GM12891 (cell line): ENCODE results near the gene B4GALT5.

Experiments
- DNase-seq: peaks from one replicate; pipeline ENCODE4 v3.0.0; 2011; ENCODE audit warnings: low spot score; ENCODE audit not compliant: insufficient read length
- FAIRE-seq: peaks from 2 replicates; lab custom pipeline; 2011; peaks lifted over from hg19 to GRCh38; lab: Jason Lieb, UNC
- PAX5 ChIP-seq: IDR thresholded peaks from 2 replicates; pipeline ENCODE4 v1.6.1; 2011; ENCODE audit warnings: low read length, moderate library complexity, mild to moderate bottlenecking; ENCODE audit not compliant: insufficient read depth, severe bottlenecking
- POLR2A ChIP-seq: IDR thresholded peaks from 2 replicates; pipeline ENCODE4 v1.6.1; 2011; ENCODE audit warnings: low read depth, low read length, control low read depth
- POLR2AphosphoS5 ChIP-seq: IDR thresholded peaks from 2 replicates; pipeline ENCODE4 v1.6.1; 2011; ENCODE audit warnings: low read depth, low read length, control low read depth
- POU2F2 ChIP-seq: IDR thresholded peaks from 2 replicates; pipeline ENCODE4 v1.6.1; 2011; ENCODE audit warnings: low read depth, mild to moderate bottlenecking, control low read depth, low read length, moderate library complexity
- SPI1 ChIP-seq: IDR thresholded peaks from 2 replicates; pipeline ENCODE4 v1.6.1; 2011; ENCODE audit warnings: low read depth, low read length, control low read depth
- TAF1 ChIP-seq: IDR thresholded peaks from 2 replicates; pipeline ENCODE4 v1.6.1; 2011; ENCODE audit warnings: low read depth, low read length, control low read depth

B4GALT5 gene

DNA sequence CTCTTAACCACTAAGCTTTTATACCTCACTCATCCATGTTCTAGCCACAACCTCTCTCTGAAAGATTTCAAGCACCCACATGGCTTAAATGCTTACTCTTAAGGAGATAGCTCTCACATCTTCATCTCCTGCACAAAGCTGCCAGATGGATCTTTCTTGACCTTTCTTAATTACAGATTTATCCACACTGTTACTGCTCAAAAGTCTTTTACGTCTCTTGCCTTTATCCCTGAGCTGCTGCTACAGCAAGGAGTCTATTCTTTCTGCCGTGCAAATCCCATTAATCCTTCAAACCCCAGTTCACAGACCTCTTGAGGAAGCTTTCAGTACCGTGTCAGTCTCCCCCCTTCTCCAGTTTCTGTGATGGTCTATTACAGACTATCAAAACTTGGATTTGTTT lies 54.6 kb downstream of the B4GALT5 start:
- no peak for FAIRE-seq
- TF ChIP-seq POU2F2: no peak
- TF ChIP-seq PAX5: no peak
- TF ChIP-seq TAF1: no peak
- no peak for TF ChIP-seq POLR2AphosphoS5
- no peak for TF ChIP-seq POLR2A
- TF ChIP-seq SPI1: no peak
- DNase-seq: no peak

DNA sequence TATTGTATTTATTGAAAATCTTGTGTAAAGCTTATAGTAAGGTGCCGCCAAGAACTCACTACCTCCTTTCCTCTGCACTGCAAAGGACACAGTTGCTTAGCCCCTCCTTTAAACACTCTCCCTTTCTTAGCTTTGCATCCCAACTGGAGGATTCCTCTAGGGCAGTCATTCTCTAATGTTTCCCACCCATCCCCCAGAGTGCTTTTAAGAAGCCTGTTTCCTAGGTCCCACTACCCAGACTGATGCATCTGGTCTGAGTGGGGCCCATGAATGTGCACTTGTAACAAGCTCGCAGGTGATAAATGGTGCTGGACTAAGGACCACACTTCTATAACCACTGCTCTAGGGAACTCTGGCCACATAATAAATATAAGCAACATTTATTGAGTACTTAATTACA lies 55.2 kb downstream of the B4GALT5 start:
- DNase-seq: no peak
- TF ChIP-seq POLR2AphosphoS5 (no peak), POU2F2 (no peak)
- no peak for FAIRE-seq

GRCh38 chr20:49657118-49657901 lies 56.4 kb downstream of the B4GALT5 start:
- no peak for DNase-seq
- TF ChIP-seq POLR2A (no peak), PAX5 (no peak), SPI1 (no peak), POLR2AphosphoS5 (no peak), POU2F2 (no peak), TAF1 (no peak)
- FAIRE-seq: no peak

- TF ChIP-seq POLR2AphosphoS5 (no peak), POU2F2 (no peak), PAX5 (no peak), POLR2A (no peak), SPI1 (no peak), TAF1 (no peak)
- no peak for DNase-seq
- no peak for FAIRE-seq
Measured at GRCh38 chr20:49656304-49656703, 57.4 kb downstream of the B4GALT5 start.

- no peak for FAIRE-seq
- TF ChIP-seq TAF1 (no peak), SPI1 (no peak), POU2F2 (no peak), POLR2AphosphoS5 (no peak), POLR2A (no peak), PAX5 (no peak)
- DNase-seq: no peak
Measured at GRCh38 chr20:49653925-49654434, 59.7 kb downstream of the B4GALT5 start.

GRCh38 chr20:49649672-49650071 lies 64.0 kb downstream of the B4GALT5 start:
- no peak for TF ChIP-seq SPI1
- TF ChIP-seq TAF1: no peak
- TF ChIP-seq POLR2A: no peak
- no peak for TF ChIP-seq POU2F2
- TF ChIP-seq POLR2AphosphoS5: no peak
- no peak for TF ChIP-seq PAX5
- FAIRE-seq (no peak), DNase-seq (no peak)

GRCh38 chr20:49647550-49647949 lies 66.1 kb downstream of the B4GALT5 start:
- no peak for DNase-seq
- no peak for FAIRE-seq
- no peak for TF ChIP-seq TAF1
- no peak for TF ChIP-seq SPI1
- no peak for TF ChIP-seq POU2F2
- TF ChIP-seq PAX5: no peak
- TF ChIP-seq POLR2AphosphoS5: no peak
- TF ChIP-seq POLR2A: no peak

GRCh38 chr20:49646528-49646927 lies 67.2 kb downstream of the B4GALT5 start:
- FAIRE-seq: no peak
- no peak for TF ChIP-seq TAF1
- no peak for TF ChIP-seq POLR2AphosphoS5
- TF ChIP-seq PAX5: no peak
- no peak for TF ChIP-seq POLR2A
- no peak for TF ChIP-seq SPI1
- TF ChIP-seq POU2F2: no peak
- DNase-seq: no peak

DNA sequence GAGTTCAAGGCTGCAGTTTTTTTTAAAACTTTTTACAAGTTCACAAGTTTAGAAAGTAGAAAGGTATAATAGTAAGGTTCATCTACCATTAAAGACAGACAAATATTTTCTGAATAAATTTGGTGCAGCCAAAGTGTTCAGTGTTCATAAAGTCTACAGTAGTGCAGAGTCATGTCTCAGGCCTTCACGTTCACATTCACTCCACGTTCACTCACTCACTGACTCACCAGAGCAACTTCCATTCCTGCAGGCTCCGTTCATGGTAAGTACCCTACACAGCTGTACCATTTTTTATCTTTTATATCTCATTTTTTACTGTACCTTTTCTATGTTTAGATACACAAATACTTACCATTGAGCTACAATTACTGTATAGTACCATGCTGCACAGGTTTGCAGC lies 67.6 kb downstream of the B4GALT5 start:
- FAIRE-seq (no peak), DNase-seq (no peak)

DNA sequence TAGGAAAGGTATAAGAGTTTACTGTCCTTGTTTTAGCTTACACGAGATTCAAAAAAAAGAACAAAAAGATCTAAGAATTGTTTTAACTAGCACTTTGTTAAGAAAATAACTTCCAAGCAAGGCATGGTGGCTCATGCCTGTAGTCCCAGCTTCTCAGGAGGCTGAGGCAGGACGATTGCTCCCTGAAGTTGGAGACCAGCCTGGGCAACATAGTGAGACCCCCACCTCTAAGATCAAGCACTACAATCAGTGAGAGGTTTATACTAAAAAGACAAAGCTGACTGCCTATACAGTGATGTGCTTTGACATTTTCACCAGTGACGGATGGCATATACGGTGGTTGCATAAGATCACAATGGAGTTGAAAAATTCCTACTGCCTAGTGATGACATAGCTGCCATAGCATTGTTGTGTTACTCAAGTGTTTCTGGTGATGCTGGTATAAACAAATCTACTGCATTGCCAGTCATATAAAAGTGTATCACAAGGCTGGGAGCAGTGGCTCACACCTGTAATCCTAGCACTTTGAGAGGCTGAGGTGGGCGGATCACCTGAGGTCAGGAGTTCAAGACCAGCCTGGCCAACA lies 68.6 kb downstream of the B4GALT5 start:
- no peak for FAIRE-seq
- no peak for DNase-seq
- no peak for TF ChIP-seq POLR2AphosphoS5
- no peak for TF ChIP-seq POLR2A
- no peak for TF ChIP-seq PAX5
- TF ChIP-seq POU2F2: no peak
- TF ChIP-seq TAF1: no peak
- no peak for TF ChIP-seq SPI1

More for the DNA sequence above, 67.6 kb downstream of the B4GALT5 start:
- TF ChIP-seq SPI1 (no peak), POU2F2 (no peak), POLR2AphosphoS5 (no peak), TAF1 (no peak), PAX5 (no peak), POLR2A (no peak)

GRCh38 chr20:49642816-49643215 lies 70.9 kb downstream of the B4GALT5 start:
- TF ChIP-seq TAF1 (no peak), SPI1 (no peak), PAX5 (no peak), POU2F2 (no peak), POLR2A (no peak), POLR2AphosphoS5 (no peak)
- DNase-seq (no peak), FAIRE-seq (no peak)
